Osteoblast (primary cell): Measurements from ENCODE around the gene STX1A. TPM values are rescaled to one million over a fixed set of nuclear protein-coding genes. Genes with fewer than 3 reads are reported as not detected.

Experiments used
- DNase-seq: peaks from one replicate; pipeline ENCODE4 v3.0.0; 2011; ENCODE audit warnings: low spot score, mixed read lengths; ENCODE audit not compliant: insufficient read length; ENCODE audit errors: missing footprints
- H2AFZ ChIP-seq: 2 replicates; pipeline ENCODE4 v1.6.0; 2011; ENCODE audit warnings: mild to moderate bottlenecking, low read length
- H3K27ac ChIP-seq: 2 replicates; pipeline ENCODE4 v1.5.1; 2011; ENCODE audit warnings: mild to moderate bottlenecking, low read depth, low read length, moderate library complexity
- H3K27me3 ChIP-seq: 2 replicates; pipeline ENCODE4 v1.6.0; 2012; ENCODE audit warnings: mild to moderate bottlenecking, control low read depth, inconsistent platforms, low read length, moderate library complexity; ENCODE audit not compliant: insufficient read depth
- H3K36me3 ChIP-seq: 2 replicates; pipeline ENCODE4 v1.5.1; 2011; ENCODE audit warnings: mild to moderate bottlenecking, low read length, control low read depth, moderate library complexity; ENCODE audit not compliant: insufficient read depth
- H3K4me1 ChIP-seq: 2 replicates; pipeline ENCODE4 v1.5.1; 2011; ENCODE audit warnings: mild to moderate bottlenecking, low read length, control low read depth, moderate library complexity; ENCODE audit not compliant: insufficient read depth
- H3K4me2 ChIP-seq: 2 replicates; pipeline ENCODE4 v1.6.0; 2011; ENCODE audit warnings: mild to moderate bottlenecking, low read length; ENCODE audit not compliant: insufficient read depth
- H3K4me3 ChIP-seq: fragments of 200-600 bp; sonication (generic); 3 replicates; pipeline ENCODE4 v1.5.1; 2012; ENCODE audit warnings: mild to moderate bottlenecking, low read length, inconsistent platforms; ENCODE audit not compliant: insufficient read depth
- H3K79me2 ChIP-seq: 2 replicates; pipeline ENCODE4 v1.6.0; 2012; ENCODE audit warnings: mild to moderate bottlenecking, low read length, control low read depth, inconsistent platforms; ENCODE audit not compliant: insufficient read depth
- H3K9me3 ChIP-seq: 2 replicates; pipeline ENCODE4 v1.5.1; 2011; ENCODE audit warnings: low read depth, low read length, control low read depth
- H4K20me1 ChIP-seq: 2 replicates; pipeline ENCODE4 v1.6.0; 2012; ENCODE audit warnings: mild to moderate bottlenecking, low read length, control low read depth; ENCODE audit not compliant: insufficient read depth
- CTCF ChIP-seq: IDR thresholded peaks from 2 replicates; pipeline ENCODE4 v1.5.1; 2011; ENCODE audit warnings: mild to moderate bottlenecking, low read depth, low read length, moderate library complexity; ENCODE audit errors: extremely low read depth
- total RNA-seq: library from RNA; depleted of rRNA; stranded (reverse); fragments of >200 nt; gene quantifications from 2 replicates; pipeline ENCODE4 v1.2.3, GENCODE V29; 2012

STX1A gene
- total RNA-seq, 1 donor, result 17.4 TPM

- Histone ChIP-seq H3K4me3 (no peak overlapping the region), H3K36me3 (peaks cover 6% of the 10 kb centered on the region), H3K4me2 (no peak overlapping the region), H3K4me1 (peaks cover 15% of the 10 kb centered on the region), H3K27ac (peak overlapping the region; percentile 53), H4K20me1 (peaks cover 5% of the 10 kb centered on the region), H3K9me3 (no peaks in the 10 kb centered on the region), H3K79me2 (peaks cover 11% of the 10 kb centered on the region), H2AFZ (peak overlapping the region; percentile 85), H3K27me3 (no peaks in the 10 kb centered on the region)
- peak; percentile 94 for DNase-seq
- TF ChIP-seq CTCF, result peak; percentile 94
These were observed 15.4 kb upstream of the STX1A start for GRCh38 chr7:73734619-73735527.

GRCh38 chr7:73732397-73732796 lies 12.9 kb upstream of the STX1A start:
- DNase-seq, result no peak
- Histone ChIP-seq H4K20me1 (no peaks in the 10 kb centered on the region), H3K9me3 (no peaks in the 10 kb centered on the region), H3K4me2 (no peak overlapping the region), H3K4me1 (peaks cover 5% of the 10 kb centered on the region), H3K79me2 (peaks cover 5% of the 10 kb centered on the region), H3K27ac (no peak overlapping the region), H2AFZ (no peak overlapping the region), H3K36me3 (peaks cover 6% of the 10 kb centered on the region), H3K27me3 (no peaks in the 10 kb centered on the region), H3K4me3 (no peak overlapping the region)
- no peak for TF ChIP-seq CTCF

- Histone ChIP-seq H3K9me3 (no peaks in the 10 kb centered on the region), H3K27ac (no peak overlapping the region), H4K20me1 (no peaks in the 10 kb centered on the region), H3K4me3 (no peak overlapping the region), H3K36me3 (no peaks in the 10 kb centered on the region), H3K4me2 (no peak overlapping the region), H3K4me1 (peaks cover 5% of the 10 kb centered on the region), H2AFZ (no peak overlapping the region), H3K27me3 (no peaks in the 10 kb centered on the region), H3K79me2 (no peaks in the 10 kb centered on the region)
- DNase-seq, result no peak
- TF ChIP-seq CTCF, result no peak
These were observed 11.0 kb upstream of the STX1A start for GRCh38 chr7:73730485-73730884.

GRCh38 chr7:73728551-73728950 lies 9.1 kb upstream of the STX1A start:
- Histone ChIP-seq H3K4me2 (no peak overlapping the region), H4K20me1 (no peaks in the 10 kb centered on the region), H3K9me3 (no peaks in the 10 kb centered on the region), H3K4me1 (no peaks in the 10 kb centered on the region), H3K27ac (no peak overlapping the region), H3K27me3 (no peaks in the 10 kb centered on the region), H3K4me3 (no peak overlapping the region), H3K36me3 (no peaks in the 10 kb centered on the region), H3K79me2 (no peaks in the 10 kb centered on the region), H2AFZ (no peak overlapping the region)
- TF ChIP-seq CTCF, result no peak
- no peak for DNase-seq
